BE2C (cell line): ENCODE data around the gene IPO9.
A peak's percentile ranks its signal among the peaks of the same experiment; 100 is the strongest.

ENCODE experiments used
- DNase-seq: peaks from one replicate; pipeline ENCODE4 v3.0.0-alpha.2; 2020
- H3K27me3 ChIP-seq: fragments of 250-450 bp; sonication (Bioruptor Pico); 2 replicates; pipeline ENCODE4 v1.5.1; 2020; ENCODE audit warnings: mild to moderate bottlenecking
- H3K36me3 ChIP-seq: fragments of 250-450 bp; sonication (Bioruptor Pico); 2 replicates; pipeline ENCODE4 v1.5.1; 2020; ENCODE audit warnings: mild to moderate bottlenecking
- H3K4me1 ChIP-seq: fragments of 250-450 bp; sonication (Bioruptor Pico); 2 replicates; pipeline ENCODE4 v1.5.1; 2020
- H3K4me3 ChIP-seq: 2 replicates; pipeline ENCODE4 v1.5.1; 2011; ENCODE audit warnings: low read depth, low read length
- H3K9me3 ChIP-seq: fragments of 250-450 bp; sonication (Bioruptor Pico); 2 replicates; pipeline ENCODE4 v1.5.1; 2020
- CTCF ChIP-seq: IDR thresholded peaks from 2 replicates; pipeline ENCODE4 v1.5.1; 2012; ENCODE audit warnings: mild to moderate bottlenecking, low read depth, low read length

Gene IPO9

GRCh38 chr1:201895120-201895665 is 66.2 kb downstream of the IPO9 start:
- TF ChIP-seq CTCF, result no peak
- DNase-seq, result no peak
- no peaks in the 10 kb centered on the region for H3K36me3 ChIP-seq
- H3K27me3 ChIP-seq, result no peaks in the 10 kb centered on the region
- no peaks in the 10 kb centered on the region for H3K9me3 ChIP-seq
- no peaks in the 10 kb centered on the region for H3K4me1 ChIP-seq
- no peak overlapping the region for H3K4me3 ChIP-seq

DNA sequence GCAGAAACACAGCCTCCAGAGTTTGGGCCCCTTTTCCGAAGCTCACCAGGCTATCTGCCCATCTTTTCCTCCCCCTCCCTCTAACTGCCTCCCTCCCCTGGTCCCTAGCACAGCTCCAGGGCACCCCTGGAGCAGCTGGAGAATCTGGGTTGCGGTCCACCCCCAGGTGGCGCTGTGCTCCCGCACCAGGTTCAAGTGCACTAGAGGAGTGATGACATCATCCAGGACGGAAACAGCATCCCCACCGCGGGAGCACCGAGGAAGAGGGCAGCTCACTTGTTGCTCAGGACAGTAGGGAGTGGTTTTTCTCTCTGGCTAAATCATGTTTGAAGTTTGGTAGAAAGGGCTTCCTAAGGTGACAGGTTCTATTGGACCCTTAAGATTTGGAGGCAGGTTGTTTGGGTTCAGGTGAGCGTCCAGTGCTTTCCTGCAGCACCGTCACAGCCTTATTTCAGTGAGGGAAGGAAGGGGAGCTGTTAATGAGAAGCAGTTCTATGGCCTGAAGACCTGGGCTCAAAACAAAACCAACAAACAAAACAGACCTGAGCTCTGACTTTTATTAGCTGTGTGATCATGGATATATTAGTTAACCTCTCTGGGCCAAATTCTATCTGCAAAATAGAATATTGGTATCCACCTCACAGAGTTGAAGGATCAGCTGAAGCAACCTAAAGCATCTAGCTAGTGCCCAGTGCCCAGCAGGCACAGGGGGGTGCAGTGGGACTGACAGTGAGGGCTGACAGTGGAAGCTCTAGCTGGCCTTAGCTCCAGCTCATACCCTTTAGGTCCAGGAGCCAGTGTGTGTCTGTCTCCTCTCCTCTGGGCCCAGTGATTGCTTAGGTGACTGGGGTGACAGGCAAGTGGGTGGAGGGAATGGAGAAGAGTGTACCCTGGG is 67.2 kb downstream of the IPO9 start:
- Histone ChIP-seq H3K4me3 (no peak overlapping the region), H3K4me1 (no peaks in the 10 kb centered on the region), H3K36me3 (no peaks in the 10 kb centered on the region), H3K27me3 (no peaks in the 10 kb centered on the region), H3K9me3 (no peaks in the 10 kb centered on the region)
- TF ChIP-seq CTCF, result peak; percentile 98
- DNase-seq, result peak; percentile 92

GRCh38 chr1:201896951-201897391 is 68.0 kb downstream of the IPO9 start:
- H3K36me3 ChIP-seq, result no peaks in the 10 kb centered on the region
- TF ChIP-seq CTCF, result no peak

GRCh38 chr1:201898240-201898894 is 69.4 kb downstream of the IPO9 start:
- H3K4me3 ChIP-seq, result no peak overlapping the region
- H3K4me1 ChIP-seq, result no peaks in the 10 kb centered on the region
- no peaks in the 10 kb centered on the region for H3K9me3 ChIP-seq
- no peaks in the 10 kb centered on the region for H3K36me3 ChIP-seq
- TF ChIP-seq CTCF, result no peak
- H3K27me3 ChIP-seq, result no peaks in the 10 kb centered on the region
- DNase-seq, result no peak

More at GRCh38 chr1:201896951-201897391, 68.0 kb downstream of the IPO9 start:
- no peak overlapping the region for H3K4me3 ChIP-seq
- no peak for DNase-seq
- no peaks in the 10 kb centered on the region for H3K27me3 ChIP-seq
- H3K9me3 ChIP-seq, result no peaks in the 10 kb centered on the region
- no peaks in the 10 kb centered on the region for H3K4me1 ChIP-seq

- Histone ChIP-seq H3K4me1 (no peaks in the 10 kb centered on the region), H3K27me3 (no peaks in the 10 kb centered on the region), H3K9me3 (no peaks in the 10 kb centered on the region), H3K36me3 (no peaks in the 10 kb centered on the region), H3K4me3 (no peak overlapping the region)
- DNase-seq, result no peak
- TF ChIP-seq CTCF, result no peak
Measured at GRCh38 chr1:201898992-201899391, 70.0 kb downstream of the IPO9 start.
